ENCODE data around the gene CARD11.
"Not testable (repeated sequence)": the region's sequence is repeated elsewhere in the genome, so short reads cannot be mapped to it uniquely, and the experiment has no call there.

CARD11 gene

GRCh38 chr7:3063016-3063753, 19.5 kb upstream of the CARD11 start:
- peak; percentile 10 to 18 for DNase-seq

- DNase-seq: no peak
These were observed 13.4 kb upstream of the CARD11 start for GRCh38 chr7:3057066-3057420.

GRCh38 chr7:3056234-3057065, 12.8 kb upstream of the CARD11 start:
- no peak for DNase-seq

DNA sequence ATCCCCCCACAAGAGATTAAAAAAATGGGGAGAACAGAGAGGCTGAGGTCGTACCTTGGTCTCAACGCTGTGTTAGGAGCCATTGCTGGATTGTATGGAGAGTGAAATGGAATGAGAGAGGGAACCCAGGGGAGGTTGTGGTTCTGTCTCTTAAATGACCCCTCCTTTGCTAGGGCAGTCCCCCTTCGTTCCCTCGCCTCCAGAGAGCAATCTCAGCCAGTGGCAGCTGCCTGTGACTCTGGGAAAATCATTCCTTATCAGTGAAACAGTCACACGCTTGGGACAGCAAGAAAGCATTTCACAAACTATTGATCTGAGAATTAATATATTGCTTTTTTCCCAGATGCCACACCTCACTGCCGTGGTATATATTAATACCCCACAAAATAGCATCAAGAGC, 12.0 kb upstream of the CARD11 start:
- no peak for DNase-seq

DNA sequence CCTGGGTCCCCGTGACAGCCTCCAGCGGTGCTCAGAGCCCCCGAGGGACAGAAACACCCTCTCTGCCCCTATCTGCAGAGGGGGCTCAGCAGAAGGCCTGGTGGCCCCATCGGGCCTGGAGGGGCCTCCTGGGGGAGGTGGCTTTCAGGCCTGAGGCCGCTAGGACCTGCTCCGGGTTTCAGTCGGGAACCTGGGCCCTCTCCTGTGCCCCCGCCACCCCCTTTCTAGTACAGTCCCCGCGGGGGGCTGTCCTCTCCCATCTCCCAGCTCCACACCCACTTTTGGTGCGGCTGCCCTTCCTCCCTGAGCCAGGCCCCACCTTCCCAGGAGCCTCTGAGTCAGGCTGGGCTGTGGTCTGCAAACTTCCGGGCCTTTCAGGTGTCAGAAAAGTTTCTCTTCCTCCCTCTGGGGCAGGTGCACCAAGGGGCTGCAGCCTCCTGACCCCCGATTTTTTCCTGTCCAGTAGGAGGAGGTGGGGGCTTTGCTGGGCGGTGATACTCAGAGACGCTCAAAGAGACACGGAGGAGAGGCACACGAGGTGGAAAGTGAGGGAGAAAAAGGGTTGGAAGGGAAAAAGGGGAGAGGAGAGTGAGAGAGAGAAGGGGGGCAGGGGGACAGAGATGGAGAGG, 692 bp downstream of the CARD11 start:
- no peak for DNase-seq

- DNase-seq: no peak
These were observed 1.5 kb downstream of the CARD11 start for GRCh38 chr7:3041986-3042675.

GRCh38 chr7:3039787-3040186, 3.9 kb downstream of the CARD11 start:
- no peak for DNase-seq

DNA sequence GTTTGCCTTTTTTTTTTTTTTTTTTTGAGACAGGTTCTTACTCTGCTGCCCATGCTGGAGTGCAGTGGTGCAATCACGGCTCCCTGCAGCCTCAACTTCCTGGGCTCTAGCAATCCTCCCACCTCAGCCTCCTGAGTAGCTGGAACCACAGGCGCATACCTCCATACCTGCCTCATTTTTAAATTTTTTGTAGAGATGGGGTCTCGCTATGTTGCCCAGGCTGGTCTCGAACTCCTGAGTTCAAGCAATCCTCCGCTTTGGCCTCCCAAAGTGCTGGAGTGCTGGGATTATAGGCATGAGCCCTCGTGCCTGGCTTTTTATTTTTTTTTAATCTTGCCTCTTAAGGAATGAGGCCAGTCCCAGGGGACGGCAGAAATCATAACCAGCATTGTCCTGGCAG, 5.7 kb downstream of the CARD11 start:
- DNase-seq: not testable (repeated sequence)

- no peak for DNase-seq
These were observed 6.4 kb downstream of the CARD11 start for GRCh38 chr7:3037259-3037658.

- DNase-seq: no peak
These were observed 9.0 kb downstream of the CARD11 start for GRCh38 chr7:3034591-3035150.

DNA sequence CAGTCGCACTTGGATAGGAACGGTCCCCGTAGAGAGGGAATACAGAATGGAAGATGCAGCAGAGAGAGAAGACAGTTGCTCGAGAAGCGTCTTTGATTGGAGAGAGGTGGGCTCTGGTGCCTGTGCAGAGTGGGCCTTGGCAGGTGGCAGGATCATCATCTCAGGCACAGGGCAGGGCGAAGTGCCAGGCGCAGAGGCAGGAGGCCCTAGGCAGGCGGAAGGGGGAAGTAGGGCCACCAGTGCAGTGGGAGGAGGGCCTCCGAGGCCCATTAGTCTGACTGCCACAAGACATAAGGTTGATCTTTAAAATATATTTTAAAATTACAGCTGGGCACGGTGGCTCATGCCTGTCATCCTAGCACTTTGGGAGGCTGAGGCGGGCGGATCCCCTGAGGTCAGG, 10.1 kb downstream of the CARD11 start:
- DNase-seq: peak; percentile 24

DNA sequence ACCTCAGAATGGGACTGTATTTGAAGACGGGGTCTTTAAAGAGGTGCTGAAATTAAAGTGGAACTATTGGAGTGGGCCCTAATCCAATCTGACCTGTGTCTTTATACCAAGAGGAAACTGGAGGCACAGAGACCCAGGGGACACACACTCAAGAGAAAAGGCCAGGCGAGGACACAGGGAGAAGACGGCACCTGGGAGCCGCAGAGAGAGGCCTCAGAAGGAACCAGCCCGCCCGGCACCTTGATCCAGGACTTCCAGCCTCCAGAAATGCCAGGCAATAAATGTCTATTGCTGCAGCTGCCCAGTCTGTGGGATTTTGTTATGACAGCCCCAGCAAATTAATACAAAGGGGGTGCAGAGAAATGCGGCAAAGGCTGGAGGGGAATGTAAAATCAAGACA, 10.5 kb downstream of the CARD11 start:
- no peak for DNase-seq

GRCh38 chr7:3032256-3032655, 11.4 kb downstream of the CARD11 start:
- DNase-seq: no peak

GRCh38 chr7:3029138-3029537, 14.5 kb downstream of the CARD11 start:
- DNase-seq: no peak

- no peak for DNase-seq
These were observed 14.9 kb downstream of the CARD11 start for GRCh38 chr7:3028758-3029093.

DNA sequence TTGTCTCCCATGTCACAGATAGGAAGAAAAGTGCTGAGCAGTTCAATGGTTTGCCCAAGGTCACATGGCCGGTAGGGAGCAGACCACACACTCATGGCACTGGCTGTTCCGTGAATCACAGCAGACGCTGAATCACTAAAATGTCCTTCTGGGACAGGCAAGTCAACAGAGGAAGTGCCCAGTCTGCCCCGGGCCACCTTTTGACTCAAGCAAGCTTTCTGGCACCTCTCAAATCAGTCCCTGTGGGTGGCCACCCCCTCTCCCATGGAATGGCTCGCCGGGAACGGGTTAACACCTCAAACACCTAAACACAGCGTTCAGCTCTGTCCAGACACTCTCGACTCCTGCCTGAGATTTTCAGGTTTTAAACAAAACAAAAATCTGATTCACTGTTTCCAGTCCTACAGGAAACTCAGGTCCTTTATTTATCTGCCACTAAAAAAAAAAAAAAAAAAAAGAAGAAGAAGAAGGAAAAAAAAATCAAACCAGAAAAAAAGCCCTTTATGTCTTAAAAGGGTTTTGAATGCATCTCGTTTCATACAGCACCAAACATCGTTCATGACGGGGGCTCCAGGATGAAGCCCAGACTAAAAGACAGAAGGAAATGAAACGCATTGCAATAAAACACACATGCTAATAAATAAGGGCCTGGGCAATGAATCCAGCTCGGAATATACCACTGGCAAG, 15.5 kb downstream of the CARD11 start:
- DNase-seq: peak; percentile 51 to 59

DNA sequence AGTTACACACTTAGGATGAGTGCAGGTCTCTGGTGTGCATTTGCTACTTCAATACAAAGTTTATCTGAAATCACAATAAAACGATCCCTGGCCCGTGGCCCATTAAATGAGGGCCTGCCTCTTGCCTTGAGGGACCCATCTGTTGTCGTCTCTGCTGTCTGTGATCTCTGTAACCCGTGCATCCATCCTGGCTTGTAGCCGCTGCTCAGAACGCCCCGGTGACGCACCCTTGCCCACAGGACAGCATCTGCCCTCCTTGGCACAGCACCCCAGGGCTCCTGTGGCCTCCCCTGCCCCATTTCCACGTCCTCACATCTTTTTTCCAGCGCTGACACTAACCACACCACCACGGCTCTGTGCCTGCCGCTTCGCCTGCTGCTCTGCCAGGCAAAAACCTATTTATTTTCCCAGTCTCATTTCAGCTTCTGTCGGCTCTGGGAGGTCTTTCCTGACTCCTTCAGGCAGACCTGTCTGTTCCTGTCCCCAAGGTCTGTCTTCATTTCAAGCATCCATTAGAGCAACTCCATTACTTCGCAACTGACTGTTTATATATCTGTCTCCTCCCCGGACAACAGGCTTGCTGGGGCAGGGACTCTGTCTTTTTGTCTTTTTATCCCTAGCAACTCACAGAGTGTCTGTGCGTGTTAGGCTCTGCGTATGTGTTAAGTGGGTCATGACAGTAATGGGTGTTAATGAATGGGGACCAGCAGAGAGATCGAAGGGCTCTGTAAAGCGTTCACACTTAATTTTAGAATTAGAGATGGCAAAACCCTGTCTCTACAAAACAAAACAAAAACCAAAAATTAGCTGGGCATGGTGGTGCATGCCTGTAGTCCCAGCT, 16.4 kb downstream of the CARD11 start:
- no peak for DNase-seq

GRCh38 chr7:3025616-3026015, 18.1 kb downstream of the CARD11 start:
- DNase-seq: no peak

GRCh38 chr7:3021825-3022224, 21.8 kb downstream of the CARD11 start:
- DNase-seq: no peak

GRCh38 chr7:3021224-3021623, 22.4 kb downstream of the CARD11 start:
- DNase-seq: not testable (repeated sequence)

DNA sequence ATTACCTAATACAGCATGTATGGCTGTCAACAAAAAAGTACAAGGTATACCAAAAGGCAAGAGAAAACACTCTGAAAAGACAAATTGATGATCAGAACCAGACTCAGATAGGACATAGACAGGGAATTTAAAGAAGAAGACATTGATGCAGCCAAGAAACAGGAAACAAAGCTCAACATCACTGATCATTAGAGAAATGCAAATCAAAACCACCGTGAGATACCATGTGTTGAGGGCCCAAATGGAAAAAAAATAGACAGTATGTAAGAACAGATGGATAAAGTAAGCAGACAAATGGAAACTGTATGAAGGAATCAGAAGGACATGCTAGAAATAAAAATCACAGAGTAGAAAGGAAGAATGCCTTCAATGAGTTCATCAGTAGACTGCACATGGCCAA, 23.3 kb downstream of the CARD11 start:
- DNase-seq: no peak

GRCh38 chr7:3019801-3020200, 23.9 kb downstream of the CARD11 start:
- DNase-seq: no peak

Data from inflammatory macrophage treated with lipopolysaccharide for 1 hour (primary cell).